GM12873 (cell line): Measurements from ENCODE around the gene SMC1A.

ENCODE experiments used
- CTCF ChIP-seq: IDR thresholded peaks from 2 replicates; pipeline ENCODE4 v1.5.1; 2012; ENCODE audit warnings: low read depth, mild to moderate bottlenecking, moderate library complexity, low read length, control low read depth; ENCODE audit not compliant: insufficient read depth; ENCODE audit errors: missing control alignments

Gene SMC1A

GRCh38 chrX:53332204-53332603 lies 90.2 kb downstream of the SMC1A start:
- TF ChIP-seq CTCF, result no peak

GRCh38 chrX:53330331-53330730 lies 92.1 kb downstream of the SMC1A start:
- no peak for TF ChIP-seq CTCF

GRCh38 chrX:53324803-53325202 lies 97.7 kb downstream of the SMC1A start:
- no peak for TF ChIP-seq CTCF
